HG02943 (cell line): Measurements from ENCODE around the gene RERE.
"Not testable (repeated sequence)": the region's sequence is repeated elsewhere in the genome, so short reads cannot be mapped to it uniquely, and the experiment has no call there.

Source experiments
- ATAC-seq: cut with Tn5 transposase; IDR thresholded peaks from one replicate; pipeline ENCODE4 v1.9.1; 2021; ENCODE audit warnings: mild to moderate bottlenecking, low read depth, moderate library complexity; ENCODE audit not compliant: unreplicated experiment

The RERE gene

DNA sequence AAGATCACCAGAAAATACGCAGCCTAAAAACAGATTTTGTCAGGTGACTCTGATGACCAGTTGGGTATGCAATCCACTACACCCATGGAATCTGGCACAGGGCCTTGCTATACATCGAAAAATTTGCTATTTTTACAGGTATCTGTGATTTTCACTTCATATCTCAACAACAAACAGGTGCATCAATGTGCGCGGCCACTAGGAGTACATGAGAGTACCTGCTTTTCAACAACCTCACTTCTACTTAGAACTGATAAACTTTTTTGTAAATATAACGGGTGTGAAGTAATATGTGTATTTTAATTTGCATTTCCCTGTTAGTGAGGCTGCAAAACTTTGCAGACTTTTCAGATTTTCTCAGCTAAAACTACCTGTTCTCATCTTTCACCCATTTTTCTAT lies 418.8 kb downstream of the RERE start:
- no peak for ATAC-seq

DNA sequence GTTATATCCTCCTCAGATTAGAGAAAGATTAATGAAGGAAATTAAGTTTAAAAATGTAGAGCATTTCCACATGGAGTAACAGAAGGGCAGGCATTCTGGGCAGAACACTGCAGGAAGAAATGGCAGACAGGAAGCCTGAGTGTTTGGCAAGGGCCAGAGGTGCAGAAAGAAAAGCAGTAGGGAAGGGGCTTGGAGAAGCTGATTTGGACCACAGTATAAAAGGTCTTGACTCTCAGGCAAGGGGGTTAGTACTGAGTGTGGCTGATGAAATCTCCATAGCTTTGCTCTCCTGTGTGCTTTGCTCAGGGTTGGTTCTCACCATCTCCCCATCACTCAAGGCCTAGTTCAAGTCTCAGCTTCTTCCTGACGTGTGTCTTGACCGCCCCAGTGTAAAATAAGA lies 419.4 kb downstream of the RERE start:
- ATAC-seq, result no peak

- no peak for ATAC-seq
Measured at GRCh38 chr1:8397511-8397910, 419.9 kb downstream of the RERE start.

GRCh38 chr1:8396786-8397406 lies 420.5 kb downstream of the RERE start:
- ATAC-seq, result no peak

GRCh38 chr1:8396083-8396785 lies 421.2 kb downstream of the RERE start:
- no peak for ATAC-seq

DNA sequence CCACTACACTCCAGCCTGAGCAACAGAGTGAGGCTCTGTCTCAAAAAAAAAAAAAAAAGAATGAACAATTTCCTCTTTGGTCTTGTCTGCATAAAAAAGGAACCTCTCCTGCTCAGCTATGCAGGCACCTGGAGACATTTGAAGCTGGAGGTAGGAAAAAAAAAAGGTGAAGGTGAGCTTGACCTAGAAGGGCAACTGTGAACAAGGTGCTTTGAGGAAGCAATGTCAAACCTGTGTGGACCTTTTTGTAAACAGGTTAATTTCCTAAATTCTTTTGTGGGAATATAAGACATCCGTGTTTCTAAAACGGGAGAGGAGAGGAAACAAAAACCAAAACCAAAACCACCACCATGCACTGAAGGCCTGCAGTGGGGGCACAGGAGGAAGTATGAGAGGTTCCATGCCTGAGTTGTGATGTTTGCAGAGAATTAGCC lies 422.0 kb downstream of the RERE start:
- ATAC-seq, result no peak

GRCh38 chr1:8394456-8395321 lies 422.8 kb downstream of the RERE start:
- ATAC-seq, result no peak

DNA sequence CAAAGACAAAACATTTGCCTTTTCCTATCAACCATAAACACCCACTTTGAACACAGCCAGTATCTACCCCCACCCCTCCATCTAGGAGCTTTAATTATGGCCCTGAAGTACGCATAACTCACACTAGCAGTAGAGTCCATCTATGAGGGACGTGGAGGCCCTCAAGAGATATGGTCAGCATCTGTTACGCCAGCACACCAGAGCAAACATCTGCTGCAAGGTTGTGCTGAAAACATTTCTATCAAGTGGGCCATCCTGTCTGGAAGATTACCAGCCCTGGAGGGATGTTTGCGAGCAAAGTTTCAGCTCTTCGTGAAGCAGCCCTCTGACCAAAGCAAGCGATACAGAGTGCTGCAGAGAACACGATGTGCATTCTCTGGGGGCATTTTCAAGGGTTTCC lies 424.9 kb downstream of the RERE start:
- no peak for ATAC-seq

GRCh38 chr1:8390707-8391106 lies 426.7 kb downstream of the RERE start:
- ATAC-seq, result no peak

GRCh38 chr1:8389958-8390535 lies 427.4 kb downstream of the RERE start:
- ATAC-seq, result no peak

GRCh38 chr1:8388732-8389562 lies 428.5 kb downstream of the RERE start:
- no peak for ATAC-seq

- no peak for ATAC-seq
Measured at GRCh38 chr1:8386247-8386646, 431.2 kb downstream of the RERE start.

GRCh38 chr1:8384577-8384976 lies 432.9 kb downstream of the RERE start:
- ATAC-seq, result no peak

- ATAC-seq, result no peak
Measured at GRCh38 chr1:8384088-8384487, 433.4 kb downstream of the RERE start.

- no peak for ATAC-seq
Measured at GRCh38 chr1:8382608-8383505, 434.6 kb downstream of the RERE start.

DNA sequence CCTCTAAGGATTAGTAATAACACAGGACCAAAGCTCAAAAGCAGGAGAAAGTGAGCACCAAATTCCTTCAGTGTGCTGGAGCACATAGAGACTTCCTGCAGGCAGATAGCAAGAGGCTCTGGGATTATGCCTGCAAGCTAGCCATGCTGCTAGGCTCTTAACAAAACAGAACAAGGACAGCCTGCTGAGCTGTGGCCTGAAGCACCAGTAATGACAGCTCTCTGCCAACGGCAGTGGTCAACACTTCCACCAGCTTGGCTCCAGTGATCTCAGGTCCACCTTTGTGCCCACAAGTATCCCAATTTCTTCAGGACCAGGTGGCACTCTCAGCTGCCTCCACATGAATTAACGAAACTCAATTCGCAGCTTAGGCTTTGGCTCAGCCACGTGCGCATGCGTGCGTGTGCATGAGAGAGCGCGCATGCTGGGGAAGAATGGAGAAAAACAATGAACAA lies 435.4 kb downstream of the RERE start:
- ATAC-seq, result no peak

DNA sequence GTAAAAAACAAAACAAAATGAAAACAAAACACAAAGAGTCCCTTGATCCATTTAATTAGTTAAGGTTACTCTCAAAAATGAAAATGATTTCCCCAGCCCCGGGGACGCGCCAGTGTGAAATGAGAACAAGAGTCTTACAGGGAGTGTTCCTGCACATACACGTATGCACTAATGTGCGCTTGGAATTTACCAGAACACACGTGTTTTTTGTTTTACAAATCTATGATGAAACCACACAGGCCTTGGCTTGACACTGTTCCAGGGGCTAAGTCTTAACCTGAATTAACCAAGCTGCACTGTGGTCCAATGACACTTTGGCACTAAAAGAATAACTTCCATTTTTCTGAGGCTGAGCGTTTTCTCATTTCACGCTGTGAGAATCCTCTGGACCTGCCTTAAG lies 435.8 kb downstream of the RERE start:
- no peak for ATAC-seq

GRCh38 chr1:8380310-8380709 lies 437.1 kb downstream of the RERE start:
- not testable (repeated sequence) for ATAC-seq

DNA sequence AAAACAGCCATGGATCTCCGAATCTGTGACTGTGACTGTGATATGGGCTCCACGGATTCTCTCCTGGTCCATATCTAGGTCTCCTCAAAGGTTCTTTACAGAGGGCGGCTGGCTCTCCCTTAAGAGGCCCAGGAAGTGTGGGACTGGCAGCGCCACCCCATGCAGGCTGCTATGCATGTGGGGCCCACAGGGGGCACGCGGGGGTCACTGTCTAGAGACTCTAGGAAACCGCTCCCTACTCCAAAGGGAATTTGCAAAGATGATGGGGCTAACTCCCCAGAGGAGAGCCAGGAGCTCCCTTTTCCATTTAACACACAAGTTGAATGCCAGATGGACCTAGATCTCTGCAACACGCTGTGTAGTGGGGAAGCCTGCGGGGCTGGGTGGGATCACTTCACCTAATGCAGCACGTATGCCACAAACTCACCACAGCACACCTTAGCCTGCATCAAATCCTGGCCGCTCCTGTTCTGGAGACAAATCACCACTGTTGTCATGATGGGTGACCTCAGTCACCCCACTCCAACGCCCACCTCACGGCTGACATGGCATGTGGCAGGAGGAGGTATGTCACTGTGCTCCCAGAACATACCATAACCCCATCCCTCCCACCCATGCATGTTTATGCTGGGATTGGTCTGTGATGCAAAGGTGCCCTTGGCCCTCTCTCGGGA lies 437.8 kb downstream of the RERE start:
- ATAC-seq, result no peak
